Activated T-cell treated with anti-CD3 and anti-CD28 coated beads, Interleukin-2, amount 50 U/mL, for 1 hour (primary cell): ENCODE results near the gene PCCA.
"Not testable (repeated sequence)": the region's sequence is repeated elsewhere in the genome, so short reads cannot be mapped to it uniquely, and the experiment has no call there.

Source experiments
- DNase-seq: peaks from one replicate; pipeline ENCODE4 v3.0.0-alpha.2; 2020

Gene PCCA, protein sequence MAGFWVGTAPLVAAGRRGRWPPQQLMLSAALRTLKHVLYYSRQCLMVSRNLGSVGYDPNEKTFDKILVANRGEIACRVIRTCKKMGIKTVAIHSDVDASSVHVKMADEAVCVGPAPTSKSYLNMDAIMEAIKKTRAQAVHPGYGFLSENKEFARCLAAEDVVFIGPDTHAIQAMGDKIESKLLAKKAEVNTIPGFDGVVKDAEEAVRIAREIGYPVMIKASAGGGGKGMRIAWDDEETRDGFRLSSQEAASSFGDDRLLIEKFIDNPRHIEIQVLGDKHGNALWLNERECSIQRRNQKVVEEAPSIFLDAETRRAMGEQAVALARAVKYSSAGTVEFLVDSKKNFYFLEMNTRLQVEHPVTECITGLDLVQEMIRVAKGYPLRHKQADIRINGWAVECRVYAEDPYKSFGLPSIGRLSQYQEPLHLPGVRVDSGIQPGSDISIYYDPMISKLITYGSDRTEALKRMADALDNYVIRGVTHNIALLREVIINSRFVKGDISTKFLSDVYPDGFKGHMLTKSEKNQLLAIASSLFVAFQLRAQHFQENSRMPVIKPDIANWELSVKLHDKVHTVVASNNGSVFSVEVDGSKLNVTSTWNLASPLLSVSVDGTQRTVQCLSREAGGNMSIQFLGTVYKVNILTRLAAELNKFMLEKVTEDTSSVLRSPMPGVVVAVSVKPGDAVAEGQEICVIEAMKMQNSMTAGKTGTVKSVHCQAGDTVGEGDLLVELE

DNA sequence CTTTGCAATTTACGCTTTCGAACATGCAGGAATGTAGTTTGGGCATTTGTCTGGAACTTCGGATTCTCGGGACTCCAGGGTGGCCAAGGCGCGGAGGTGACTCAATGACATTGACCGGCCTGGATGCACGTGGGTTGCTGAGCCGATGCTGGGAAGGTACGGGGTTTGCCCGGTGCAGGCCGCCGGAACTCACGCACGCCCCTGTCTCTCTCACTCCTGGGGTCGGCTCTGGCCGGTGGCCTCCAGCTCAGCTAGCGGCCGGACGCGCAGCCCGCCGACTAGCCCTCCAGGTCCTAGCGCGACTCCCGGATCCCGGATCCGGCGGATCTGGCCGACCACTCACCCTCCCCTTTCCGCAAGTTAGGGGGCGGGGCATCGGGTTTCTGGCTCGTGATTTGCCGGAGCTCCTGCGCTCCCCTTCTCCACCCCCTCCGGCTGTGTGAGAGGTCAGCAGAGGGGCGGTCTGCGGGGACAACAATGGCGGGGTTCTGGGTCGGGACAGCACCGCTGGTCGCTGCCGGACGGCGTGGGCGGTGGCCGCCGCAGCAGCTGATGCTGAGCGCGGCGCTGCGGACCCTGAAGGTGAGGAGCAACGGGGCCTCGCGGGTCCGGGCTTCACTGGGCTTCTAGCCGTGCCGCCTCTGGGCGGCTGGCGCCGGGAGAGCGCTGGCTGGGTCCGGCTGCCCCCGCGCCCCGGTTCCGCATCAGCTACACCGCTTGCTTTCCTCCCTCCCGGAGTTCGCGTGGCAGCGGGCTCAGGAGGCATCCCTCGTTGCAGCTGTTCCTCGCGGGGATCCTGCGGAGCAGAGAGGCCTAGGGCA is at the start of gene PCCA:
TSS of gene PCCA (plus strand) at position 450 of the 821 bp plus-strand sequence. CDS start at position 478, 28 bp downstream.
- peak; percentile 77 for DNase-seq

DNA sequence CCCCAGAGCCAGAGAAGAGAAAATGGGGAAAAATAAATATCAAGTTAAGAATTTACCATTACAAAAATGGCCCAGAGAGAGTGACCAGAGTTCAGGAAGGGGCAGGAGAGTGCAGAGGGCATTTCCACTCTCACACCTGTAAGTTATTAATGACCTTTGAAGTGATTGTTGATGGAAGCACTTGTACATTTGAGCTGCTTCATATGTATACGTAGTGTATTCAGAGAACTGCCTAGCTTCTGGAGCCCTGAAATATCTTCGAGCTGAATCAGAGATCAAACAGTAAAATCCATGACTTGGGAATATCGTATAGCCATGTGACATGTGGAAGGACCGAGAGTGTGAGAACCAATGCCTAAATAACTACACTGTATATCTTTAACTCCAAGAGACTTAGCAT is 49.2 kb upstream of the PCCA start:
- no peak for DNase-seq

DNA sequence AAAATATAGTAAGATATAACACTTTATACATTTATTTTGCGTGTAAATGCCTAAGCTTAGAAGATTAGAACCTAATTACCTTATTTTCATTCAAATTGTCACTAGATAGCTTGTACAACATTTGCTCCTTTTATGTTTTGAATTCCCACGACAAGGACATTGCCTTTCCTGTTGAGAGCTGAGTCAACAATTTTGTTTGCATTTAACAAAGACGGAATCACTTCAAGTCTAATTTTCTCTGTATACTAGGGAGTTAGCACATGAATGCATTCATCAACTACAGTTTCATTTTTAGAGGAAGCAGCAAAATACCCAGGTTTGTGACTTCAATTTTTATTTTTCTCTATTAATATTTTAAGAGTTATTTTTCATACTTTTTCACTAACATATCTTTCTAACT is 48.7 kb upstream of the PCCA start:
- no peak for DNase-seq

DNA sequence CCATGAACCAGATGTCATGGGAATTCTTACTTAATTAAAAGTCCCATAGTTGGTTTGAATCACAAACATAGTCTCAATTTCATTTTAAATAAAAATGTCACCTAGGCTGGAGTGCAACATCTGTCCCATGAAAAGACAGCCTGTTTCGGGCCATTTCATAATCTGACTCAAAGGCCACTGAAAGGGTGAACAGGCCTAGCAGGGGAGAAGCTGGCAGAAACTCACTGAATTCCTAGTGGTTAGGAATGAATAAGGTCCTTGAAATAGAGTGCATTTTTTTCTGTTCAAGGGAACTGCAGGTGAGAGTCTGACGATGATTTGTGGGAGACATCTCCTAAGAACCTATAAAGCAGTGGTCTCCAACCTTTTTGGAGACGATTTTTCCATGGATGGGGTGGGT is 44.0 kb upstream of the PCCA start:
- no peak for DNase-seq

DNA sequence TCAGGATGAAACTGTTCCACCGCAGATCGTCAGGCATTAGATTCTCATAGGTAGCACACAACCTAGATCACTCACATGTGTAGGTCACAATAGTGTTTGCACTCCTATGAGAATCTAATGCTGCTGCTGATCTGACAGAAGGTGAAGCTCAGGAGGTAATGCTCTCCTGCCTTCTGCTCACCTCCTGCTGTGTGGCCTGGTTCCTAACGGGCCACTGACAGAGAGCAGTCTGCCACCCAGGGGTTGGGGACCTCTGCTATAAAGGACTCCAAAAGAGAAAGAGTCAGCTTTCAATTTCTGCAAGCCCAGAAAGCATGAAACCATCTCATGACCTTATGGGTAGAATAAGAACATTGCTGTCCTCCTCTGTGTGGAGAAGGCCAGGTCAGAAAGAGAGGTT is 43.5 kb upstream of the PCCA start:
- no peak for DNase-seq

DNA sequence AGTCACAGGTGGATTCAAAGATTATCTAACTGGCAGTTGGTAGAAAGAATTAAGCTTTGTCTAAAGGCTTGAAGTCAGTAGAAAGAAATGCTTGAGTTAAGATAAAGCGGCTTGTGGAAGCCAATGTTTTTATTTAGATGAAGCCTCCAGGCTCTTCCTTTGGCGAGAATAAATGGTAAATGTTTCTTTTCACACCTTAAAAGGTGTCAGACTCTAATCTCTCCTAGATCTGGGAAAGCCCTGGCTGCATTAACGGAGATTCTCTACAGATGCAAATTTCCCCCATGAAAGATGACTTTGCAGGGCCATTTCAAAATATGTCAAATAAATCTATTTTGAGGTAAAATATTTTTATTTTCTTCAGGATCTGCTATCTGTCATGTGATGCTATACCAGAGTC is 37.8 kb upstream of the PCCA start:
- DNase-seq: no peak

DNA sequence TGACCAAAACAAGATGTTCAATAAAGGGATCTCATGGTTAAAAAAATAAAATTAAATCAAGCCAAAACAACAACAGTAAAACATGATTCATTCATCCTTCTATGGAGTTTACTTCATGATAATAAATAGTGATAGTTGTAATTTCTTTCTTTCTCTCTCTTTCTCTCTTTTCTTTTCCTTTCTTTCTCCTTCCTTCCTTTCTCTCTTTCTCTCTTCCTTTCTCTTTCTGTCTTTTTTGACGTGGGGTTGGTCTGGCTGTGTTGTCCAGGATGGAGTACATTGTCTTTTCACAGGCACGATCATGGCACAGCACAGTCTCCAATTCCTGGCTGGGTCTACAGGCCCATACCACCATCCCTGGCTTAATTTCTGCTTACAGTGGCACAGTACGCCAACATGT is 29.1 kb upstream of the PCCA start:
- DNase-seq: no peak

DNA sequence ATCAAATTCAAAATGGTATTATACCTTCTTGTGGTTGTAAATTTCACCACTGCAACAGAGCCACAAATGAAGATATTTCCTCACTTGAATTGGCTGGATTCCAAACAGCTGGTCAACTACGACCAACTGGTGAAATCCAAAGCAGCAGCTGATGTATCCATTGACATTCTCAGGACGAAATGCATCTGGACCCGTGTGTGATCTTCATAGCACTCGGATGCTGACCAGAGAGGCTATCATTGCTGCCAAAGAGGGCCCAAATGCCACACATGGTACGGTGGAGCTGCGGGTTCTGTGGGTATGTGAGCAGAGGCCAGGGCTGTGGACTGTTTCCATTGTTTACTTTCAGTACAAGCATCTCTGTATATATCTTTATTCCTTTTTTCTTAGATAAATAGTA is 25.6 kb upstream of the PCCA start:
- no peak for DNase-seq

DNA sequence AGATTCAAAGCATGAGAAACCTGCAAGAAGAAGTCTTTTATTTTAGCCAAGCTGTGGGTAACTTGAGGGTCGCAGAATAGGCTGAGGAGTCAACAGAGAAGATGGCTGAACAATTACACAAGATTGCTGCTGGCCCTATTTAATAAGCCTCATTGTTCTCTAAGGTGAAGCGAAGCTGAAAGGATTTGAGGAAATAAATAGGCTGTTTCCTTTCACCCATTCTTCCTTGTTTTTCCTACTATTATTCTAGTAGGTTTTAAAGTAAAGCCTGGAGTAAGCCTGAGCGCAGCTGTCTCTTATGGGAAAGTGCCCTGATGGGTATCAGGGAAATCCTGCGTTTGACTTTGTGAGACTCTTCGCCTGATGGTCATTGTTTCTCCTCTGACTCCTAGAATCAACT is 25.0 kb upstream of the PCCA start:
- DNase-seq: no peak

DNA sequence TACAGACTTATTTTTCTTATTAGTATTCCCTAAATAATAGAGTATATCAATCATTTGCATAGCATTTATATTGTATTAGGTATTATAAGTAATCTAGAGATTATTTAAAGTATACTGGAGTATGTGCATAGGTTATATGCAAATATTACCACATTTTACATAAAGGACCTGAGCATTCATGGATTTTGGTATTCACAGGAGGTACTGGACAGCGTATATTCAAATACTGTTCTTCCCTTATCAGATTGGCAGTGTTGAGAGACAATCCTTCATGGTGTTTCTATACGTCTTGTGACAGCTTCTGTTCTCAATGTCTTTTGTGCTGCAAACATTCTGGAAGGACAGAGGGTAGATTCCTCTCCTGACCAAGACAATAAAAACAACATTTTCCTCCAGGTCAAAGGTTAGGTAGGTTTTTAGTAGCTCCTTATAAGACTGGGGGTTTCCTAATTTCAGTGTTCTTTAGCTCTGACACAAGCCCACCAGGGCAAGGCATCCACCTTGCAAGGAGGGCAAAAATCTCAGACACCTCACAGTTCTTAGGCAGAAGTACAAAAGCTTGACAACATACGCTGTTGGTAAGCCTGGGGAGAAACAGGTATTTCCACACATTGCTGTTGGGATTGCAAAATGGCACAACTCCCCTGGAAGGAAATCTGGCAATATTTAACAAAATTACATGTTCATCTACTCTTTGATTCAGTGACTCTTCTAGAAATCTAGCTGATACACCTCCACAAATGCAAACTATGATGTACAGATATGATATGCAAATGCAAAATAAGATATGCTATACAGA is 20.6 kb upstream of the PCCA start:
- DNase-seq: no peak

DNA sequence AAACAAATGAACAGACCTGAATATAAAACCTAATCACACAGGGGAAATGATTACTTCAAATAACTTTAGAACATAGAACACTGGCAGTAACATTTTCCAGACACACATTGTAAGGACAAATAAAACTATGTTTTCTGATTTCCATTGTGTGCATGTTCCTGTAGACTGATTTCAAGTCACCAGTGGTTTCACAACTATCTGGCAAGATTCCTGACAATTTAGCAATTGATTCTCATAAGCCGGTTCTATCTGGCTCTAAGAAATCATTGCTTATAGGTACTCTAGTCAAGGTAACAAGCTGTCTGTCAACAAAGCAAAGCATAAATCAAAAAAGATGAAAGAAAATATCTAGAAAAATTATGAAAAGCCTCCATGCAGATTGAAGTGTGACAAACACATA is 19.6 kb upstream of the PCCA start:
- DNase-seq: no peak

DNA sequence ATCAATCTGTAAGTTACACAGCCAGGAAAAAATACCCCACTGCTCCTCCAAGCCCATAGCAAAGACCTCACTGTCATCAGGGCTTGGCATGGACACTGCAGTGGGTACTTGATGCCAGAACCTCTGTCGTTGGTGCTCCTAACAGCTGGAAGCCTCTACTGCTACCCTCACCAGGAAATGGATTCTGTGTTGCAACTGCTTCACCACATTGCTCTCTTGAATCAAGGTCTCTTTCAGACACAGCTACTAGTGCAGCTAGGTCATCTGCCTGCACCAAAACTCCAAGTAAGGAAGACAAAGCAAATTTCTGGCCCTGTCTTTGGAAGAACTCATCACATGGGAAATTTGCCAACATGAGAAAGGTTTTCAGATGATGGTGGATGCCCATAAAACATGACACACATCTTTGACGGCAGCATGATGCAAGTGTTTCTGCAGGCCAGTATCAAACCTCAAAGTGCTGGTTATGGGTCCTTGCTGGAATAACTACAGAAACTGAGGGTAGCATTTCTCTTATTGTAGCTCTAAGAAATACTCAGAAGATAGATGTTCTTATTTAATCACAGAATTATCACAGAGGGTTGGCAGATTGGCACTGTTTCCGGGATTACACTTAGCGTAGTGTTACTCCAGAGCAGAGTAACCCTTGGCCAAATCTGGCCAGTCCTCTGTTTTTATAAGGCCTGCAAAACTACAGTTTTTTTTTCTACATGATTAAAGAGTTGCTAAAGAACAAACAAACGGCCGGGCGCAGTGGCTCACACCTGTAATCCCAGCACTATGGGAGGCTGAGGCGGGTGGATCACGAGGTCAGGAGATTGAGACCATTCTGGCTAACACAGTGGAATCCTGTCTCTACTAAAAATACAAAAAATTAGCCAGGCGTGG is 12.9 kb upstream of the PCCA start:
- DNase-seq: no peak

DNA sequence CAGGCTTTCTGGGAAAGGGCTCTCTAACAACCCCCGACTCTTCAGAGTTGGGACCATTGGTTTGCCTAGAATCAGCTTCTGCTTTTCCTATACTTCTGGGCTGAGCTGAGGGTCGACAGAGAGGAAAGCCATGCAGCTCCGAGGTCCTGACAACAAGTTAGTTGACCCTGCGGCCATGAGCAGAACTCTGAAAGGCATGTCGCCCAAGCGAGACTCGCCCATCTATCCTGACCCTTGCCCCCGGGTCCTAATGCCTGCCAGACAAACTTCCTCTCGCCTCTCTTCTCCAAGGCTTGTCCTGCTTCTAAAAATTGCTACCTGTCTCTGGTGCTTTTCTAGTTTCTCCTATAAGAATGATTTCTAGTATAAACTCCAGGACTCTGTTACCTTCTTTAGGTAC is 9.9 kb upstream of the PCCA start:
- not testable (repeated sequence) for DNase-seq

DNA sequence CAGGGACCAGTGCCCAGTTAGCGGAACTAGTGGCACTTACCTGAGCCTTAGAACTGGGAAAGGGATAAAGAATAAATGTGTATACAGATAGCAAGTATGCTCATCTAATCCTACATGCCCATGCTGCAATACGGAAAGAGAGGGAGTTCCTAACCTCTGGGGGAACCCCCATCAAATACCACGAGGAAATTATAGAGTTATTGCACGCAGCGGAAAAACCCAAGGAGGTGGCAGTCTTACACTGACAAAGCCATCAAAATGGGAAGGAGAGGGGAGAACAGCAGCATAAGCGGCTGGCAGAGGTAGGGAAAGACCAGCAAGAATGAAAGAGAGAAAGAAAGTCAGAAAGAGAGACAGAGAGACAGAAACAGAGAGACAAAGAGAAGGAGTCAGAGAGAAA is 5.5 kb upstream of the PCCA start:
- DNase-seq: not testable (repeated sequence)

DNA sequence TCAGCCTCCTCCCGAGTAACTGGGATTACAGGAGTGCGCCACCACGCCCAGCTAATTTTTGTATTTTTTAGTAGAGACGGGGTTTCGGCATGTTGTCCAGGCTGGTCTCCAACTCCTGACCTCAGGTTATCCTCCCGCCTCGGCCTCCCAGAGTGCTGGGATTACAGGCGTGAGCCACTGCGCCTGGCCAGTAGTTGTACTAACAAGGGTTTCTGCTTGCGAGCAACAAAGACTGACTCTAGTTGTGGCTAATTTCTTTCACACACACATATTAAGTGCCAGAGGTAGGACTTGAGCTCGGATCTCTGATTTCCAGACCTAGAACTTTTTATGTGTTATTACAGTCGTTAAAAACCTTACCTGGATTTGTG is 635 bp upstream of the PCCA start:
- DNase-seq: no peak

DNA sequence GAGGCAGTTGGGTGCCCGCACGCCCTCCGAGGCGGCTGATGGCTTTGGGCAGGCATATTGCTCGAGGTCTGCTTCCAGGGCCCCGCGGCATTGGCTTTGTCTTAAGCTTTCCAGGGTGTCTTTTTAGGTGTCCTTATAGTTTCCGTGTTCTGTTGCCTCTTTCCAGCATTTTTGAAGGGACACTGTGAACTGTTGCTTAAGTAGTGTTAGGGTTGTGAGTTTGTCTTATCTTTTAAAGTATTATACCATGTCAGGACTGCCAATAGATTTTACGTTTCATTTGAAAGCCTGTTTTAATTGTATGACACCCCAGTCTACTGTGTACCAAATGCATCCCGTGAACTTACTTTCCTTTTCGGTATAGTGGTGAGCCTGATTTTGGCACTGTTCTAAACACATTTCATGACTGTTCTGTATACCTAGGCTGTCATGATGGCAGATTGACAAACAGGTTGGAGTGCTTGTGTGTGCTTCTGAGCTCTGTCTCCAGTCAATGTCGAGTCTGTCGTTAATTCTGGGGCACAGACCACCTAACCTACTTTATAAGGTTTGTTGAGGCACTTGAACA is 656 bp downstream of the PCCA start:
- no peak for DNase-seq

DNA sequence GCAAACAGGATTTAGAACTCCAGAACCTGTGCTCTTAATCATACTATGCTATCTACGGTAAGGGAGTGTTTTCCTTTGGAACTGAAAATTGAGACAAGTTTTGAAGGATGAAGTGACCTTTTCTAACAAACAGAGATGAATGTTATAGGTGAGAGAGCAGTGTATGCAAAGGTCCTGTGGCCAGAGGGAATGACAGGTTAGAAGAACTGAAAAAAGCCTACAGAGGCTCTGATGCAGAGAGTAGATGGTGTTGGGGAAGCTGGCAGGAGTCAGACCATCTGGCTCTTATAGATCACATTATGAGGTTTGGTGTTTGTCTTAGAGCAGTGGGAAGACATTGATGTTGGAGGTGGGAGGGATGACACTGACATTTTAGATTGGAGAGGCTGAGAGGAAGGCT is 2.0 kb downstream of the PCCA start:
- no peak for DNase-seq

DNA sequence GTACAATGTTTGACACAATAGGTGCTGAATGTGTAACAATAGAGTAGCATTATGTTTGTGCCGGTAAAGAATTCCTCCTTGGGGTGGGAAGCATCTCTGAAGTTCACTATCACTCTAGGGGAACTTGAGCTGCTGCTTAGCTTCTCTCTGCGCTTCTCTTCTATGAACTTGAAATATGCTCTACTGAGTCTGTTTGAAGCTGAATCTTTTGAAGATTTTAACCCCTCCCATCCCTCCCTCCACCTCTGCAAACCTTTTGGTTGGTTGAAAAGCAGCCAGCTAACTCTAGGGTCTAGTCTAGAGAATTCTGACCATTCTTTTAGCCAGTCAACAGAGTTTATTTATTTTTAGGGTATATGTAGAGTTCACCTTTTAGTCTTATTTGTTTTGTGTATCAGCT is 2.5 kb downstream of the PCCA start:
- no peak for DNase-seq

DNA sequence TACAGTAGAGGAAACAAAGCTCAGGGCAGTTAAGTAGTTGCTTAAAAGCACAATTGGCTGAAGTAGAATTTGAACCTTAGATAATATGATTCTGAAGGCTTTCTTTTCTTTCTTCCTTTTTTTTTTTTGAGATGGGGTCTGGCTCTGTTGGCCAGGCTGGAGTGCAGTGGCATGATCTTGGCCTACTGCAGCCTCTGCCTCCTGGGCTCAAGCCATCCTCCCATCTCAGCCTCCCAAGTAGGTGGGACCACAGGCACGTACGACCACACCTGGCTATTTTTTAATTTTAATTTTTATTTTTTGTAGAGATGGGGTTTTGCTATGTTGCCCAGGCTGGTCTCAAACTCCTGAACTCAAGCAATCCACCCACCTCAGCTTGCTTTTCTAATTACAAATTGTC is 3.4 kb downstream of the PCCA start:
- not testable (repeated sequence) for DNase-seq

DNA sequence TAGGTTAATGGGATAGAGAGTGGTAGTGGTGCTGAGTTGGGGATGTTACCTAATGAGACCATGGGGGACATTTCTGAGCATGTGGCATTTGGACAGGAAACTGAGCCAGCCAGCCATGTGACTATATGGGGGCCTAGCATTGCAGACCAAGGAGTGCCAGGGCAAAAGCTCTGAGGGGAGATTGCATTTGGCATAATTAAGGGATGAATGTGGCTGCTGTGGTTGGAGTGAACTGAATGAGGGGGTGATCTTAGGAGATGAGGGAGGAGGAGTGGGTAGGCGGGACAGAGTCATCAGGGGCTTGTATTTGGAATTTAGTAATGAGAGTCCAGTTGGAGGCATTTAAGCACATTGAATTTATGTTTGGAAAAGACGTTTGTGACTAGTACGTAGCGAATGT is 6.6 kb downstream of the PCCA start:
- no peak for DNase-seq

DNA sequence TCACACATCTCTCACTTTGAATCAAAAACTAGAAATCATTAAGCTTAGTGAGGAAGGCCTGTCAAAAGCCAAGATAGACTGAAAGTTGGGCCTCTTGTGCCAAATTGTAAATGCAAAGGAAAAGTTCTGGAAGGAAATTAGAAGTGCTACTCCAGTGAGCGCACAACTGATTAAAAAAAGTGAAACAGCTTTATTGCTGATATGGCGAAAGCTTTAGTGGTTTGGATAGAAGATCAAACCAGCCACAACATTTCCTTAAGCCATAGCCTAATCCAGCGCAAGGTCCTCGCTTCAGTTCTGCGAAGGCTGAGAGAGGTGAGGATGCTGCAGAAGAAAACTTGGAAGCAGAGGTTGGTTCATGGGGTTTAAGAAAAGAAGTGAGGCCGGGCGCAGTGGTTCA is 7.6 kb downstream of the PCCA start:
- DNase-seq: no peak
